ENCODE results near the gene GPX4.

Gene GPX4
- 75.6 to 137 (median 88.3) reads per million in 3 donors for total RNA-seq

GRCh38 chr19:1103708-1104310 lies at the start of gene GPX4:
Gene GPX4, plus strand, starts transcription at chr19:1103994. Its CDS starts 50 bp downstream, at chr19:1104044.
- Histone ChIP-seq H3K36me3 (ENCODE audit: control insufficient read depth, insufficient read depth, low read length) (peaks cover 24% of the 10 kb centered on the region), H3K9me3 (ENCODE audit: control insufficient read depth, low read length) (no peaks in the 10 kb centered on the region), H3K27ac (ENCODE audit: insufficient read depth, low read length, poor library complexity, severe bottlenecking) (peak within 1 kb of the TSS; percentile 97), H3K4me3 (ENCODE audit: insufficient read depth, low read depth, low read length, poor library complexity, severe bottlenecking) (peak within 1 kb of the TSS; percentile 95), H3K4me1 (ENCODE audit: control insufficient read depth, insufficient read depth, low read length, poor library complexity, severe bottlenecking) (peaks cover 27% of the 10 kb centered on the region), H3K27me3 (replicated peaks; ENCODE audit: control insufficient read depth, insufficient read depth, low read length, poor library complexity, severe bottlenecking) (no peaks in the 10 kb centered on the region)
- DNase-seq, result peak; percentile 96 to 99 (median 98)

GRCh38 chr19:1054102-1055027 lies 49.4 kb upstream of the GPX4 start:
- H3K27me3 ChIP-seq (replicated peaks; ENCODE audit: control insufficient read depth, insufficient read depth, low read length, poor library complexity, severe bottlenecking), result no peaks in the 10 kb centered on the region
- H3K36me3 ChIP-seq (ENCODE audit: control insufficient read depth, insufficient read depth, low read length), result peaks cover 32% of the 10 kb centered on the region
- peaks cover 11% of the 10 kb centered on the region for H3K4me1 ChIP-seq (ENCODE audit: control insufficient read depth, insufficient read depth, low read length, poor library complexity, severe bottlenecking)
- no peak overlapping the region for H3K27ac ChIP-seq (ENCODE audit: insufficient read depth, low read length, poor library complexity, severe bottlenecking)
- no peak for DNase-seq
- no peaks in the 10 kb centered on the region for H3K9me3 ChIP-seq (ENCODE audit: control insufficient read depth, low read length)
- no peak overlapping the region for H3K4me3 ChIP-seq (ENCODE audit: insufficient read depth, low read depth, low read length, poor library complexity, severe bottlenecking)

- no peak overlapping the region for H3K4me3 ChIP-seq (ENCODE audit: insufficient read depth, low read depth, low read length, poor library complexity, severe bottlenecking)
- H3K36me3 ChIP-seq (ENCODE audit: control insufficient read depth, insufficient read depth, low read length), result peaks cover 32% of the 10 kb centered on the region
Observed at GRCh38 chr19:1055028-1055425, 48.8 kb upstream of the GPX4 start.

GRCh38 chr19:1055886-1056620 lies 47.7 kb upstream of the GPX4 start:
- Histone ChIP-seq H3K27ac (ENCODE audit: insufficient read depth, low read length, poor library complexity, severe bottlenecking) (no peak overlapping the region), H3K36me3 (ENCODE audit: control insufficient read depth, insufficient read depth, low read length) (peaks cover 32% of the 10 kb centered on the region), H3K4me1 (ENCODE audit: control insufficient read depth, insufficient read depth, low read length, poor library complexity, severe bottlenecking) (peaks cover 11% of the 10 kb centered on the region), H3K27me3 (replicated peaks; ENCODE audit: control insufficient read depth, insufficient read depth, low read length, poor library complexity, severe bottlenecking) (no peaks in the 10 kb centered on the region), H3K4me3 (ENCODE audit: insufficient read depth, low read depth, low read length, poor library complexity, severe bottlenecking) (no peak overlapping the region), H3K9me3 (ENCODE audit: control insufficient read depth, low read length) (no peaks in the 10 kb centered on the region)
- no peak for DNase-seq

More at GRCh38 chr19:1055028-1055425, 48.8 kb upstream of the GPX4 start:
- DNase-seq, result no peak
- H3K27me3 ChIP-seq (replicated peaks; ENCODE audit: control insufficient read depth, insufficient read depth, low read length, poor library complexity, severe bottlenecking), result no peaks in the 10 kb centered on the region
- H3K27ac ChIP-seq (ENCODE audit: insufficient read depth, low read length, poor library complexity, severe bottlenecking), result no peak overlapping the region
- no peaks in the 10 kb centered on the region for H3K9me3 ChIP-seq (ENCODE audit: control insufficient read depth, low read length)
- peaks cover 11% of the 10 kb centered on the region for H3K4me1 ChIP-seq (ENCODE audit: control insufficient read depth, insufficient read depth, low read length, poor library complexity, severe bottlenecking)

GRCh38 chr19:1057176-1057855 lies 46.5 kb upstream of the GPX4 start:
- Histone ChIP-seq H3K36me3 (ENCODE audit: control insufficient read depth, insufficient read depth, low read length) (peaks cover 32% of the 10 kb centered on the region), H3K27ac (ENCODE audit: insufficient read depth, low read length, poor library complexity, severe bottlenecking) (no peak overlapping the region), H3K9me3 (ENCODE audit: control insufficient read depth, low read length) (no peaks in the 10 kb centered on the region), H3K27me3 (replicated peaks; ENCODE audit: control insufficient read depth, insufficient read depth, low read length, poor library complexity, severe bottlenecking) (no peaks in the 10 kb centered on the region), H3K4me3 (ENCODE audit: insufficient read depth, low read depth, low read length, poor library complexity, severe bottlenecking) (no peak overlapping the region), H3K4me1 (ENCODE audit: control insufficient read depth, insufficient read depth, low read length, poor library complexity, severe bottlenecking) (peaks cover 11% of the 10 kb centered on the region)
- no peak for DNase-seq

- H3K4me3 ChIP-seq (ENCODE audit: insufficient read depth, low read depth, low read length, poor library complexity, severe bottlenecking), result no peak overlapping the region
- DNase-seq, result no peak
- H3K36me3 ChIP-seq (ENCODE audit: control insufficient read depth, insufficient read depth, low read length), result peaks cover 32% of the 10 kb centered on the region
- peaks cover 11% of the 10 kb centered on the region for H3K4me1 ChIP-seq (ENCODE audit: control insufficient read depth, insufficient read depth, low read length, poor library complexity, severe bottlenecking)
- H3K27ac ChIP-seq (ENCODE audit: insufficient read depth, low read length, poor library complexity, severe bottlenecking), result no peak overlapping the region
- H3K27me3 ChIP-seq (replicated peaks; ENCODE audit: control insufficient read depth, insufficient read depth, low read length, poor library complexity, severe bottlenecking), result no peaks in the 10 kb centered on the region
- no peaks in the 10 kb centered on the region for H3K9me3 ChIP-seq (ENCODE audit: control insufficient read depth, low read length)
Observed at GRCh38 chr19:1058112-1058511, 45.7 kb upstream of the GPX4 start.

- peaks cover 30% of the 10 kb centered on the region for H3K4me1 ChIP-seq (ENCODE audit: control insufficient read depth, insufficient read depth, low read length, poor library complexity, severe bottlenecking)
- no peak for DNase-seq
- H3K4me3 ChIP-seq (ENCODE audit: insufficient read depth, low read depth, low read length, poor library complexity, severe bottlenecking), result no peak overlapping the region
- H3K27ac ChIP-seq (ENCODE audit: insufficient read depth, low read length, poor library complexity, severe bottlenecking), result no peak overlapping the region
- no peaks in the 10 kb centered on the region for H3K27me3 ChIP-seq (replicated peaks; ENCODE audit: control insufficient read depth, insufficient read depth, low read length, poor library complexity, severe bottlenecking)
- no peaks in the 10 kb centered on the region for H3K9me3 ChIP-seq (ENCODE audit: control insufficient read depth, low read length)
- H3K36me3 ChIP-seq (ENCODE audit: control insufficient read depth, insufficient read depth, low read length), result peaks cover 20% of the 10 kb centered on the region
Observed at GRCh38 chr19:1060689-1061088, 43.1 kb upstream of the GPX4 start.

GRCh38 chr19:1061987-1062386 lies 41.8 kb upstream of the GPX4 start:
- Histone ChIP-seq H3K4me3 (ENCODE audit: insufficient read depth, low read depth, low read length, poor library complexity, severe bottlenecking) (no peak overlapping the region), H3K27me3 (replicated peaks; ENCODE audit: control insufficient read depth, insufficient read depth, low read length, poor library complexity, severe bottlenecking) (no peaks in the 10 kb centered on the region), H3K9me3 (ENCODE audit: control insufficient read depth, low read length) (no peaks in the 10 kb centered on the region), H3K4me1 (ENCODE audit: control insufficient read depth, insufficient read depth, low read length, poor library complexity, severe bottlenecking) (peaks cover 41% of the 10 kb centered on the region), H3K36me3 (ENCODE audit: control insufficient read depth, insufficient read depth, low read length) (peaks cover 7% of the 10 kb centered on the region), H3K27ac (ENCODE audit: insufficient read depth, low read length, poor library complexity, severe bottlenecking) (no peak overlapping the region)
- no peak for DNase-seq

- Histone ChIP-seq H3K27ac (ENCODE audit: insufficient read depth, low read length, poor library complexity, severe bottlenecking) (no peak overlapping the region), H3K4me3 (ENCODE audit: insufficient read depth, low read depth, low read length, poor library complexity, severe bottlenecking) (no peak overlapping the region)
- DNase-seq, result no peak
Observed at GRCh38 chr19:1062387-1063029, 41.3 kb upstream of the GPX4 start.

More at GRCh38 chr19:1062387-1063029, 41.3 kb upstream of the GPX4 start:
- Histone ChIP-seq H3K27me3 (replicated peaks; ENCODE audit: control insufficient read depth, insufficient read depth, low read length, poor library complexity, severe bottlenecking) (no peaks in the 10 kb centered on the region), H3K4me1 (ENCODE audit: control insufficient read depth, insufficient read depth, low read length, poor library complexity, severe bottlenecking) (peaks cover 40% of the 10 kb centered on the region), H3K36me3 (ENCODE audit: control insufficient read depth, insufficient read depth, low read length) (peaks cover 5% of the 10 kb centered on the region), H3K9me3 (ENCODE audit: control insufficient read depth, low read length) (no peaks in the 10 kb centered on the region)

Data from effector memory CD4-positive, alpha-beta T cell (primary cell).